Measurements from ENCODE around the gene UBTD1.
"Not testable (repeated sequence)": the region's sequence is repeated elsewhere in the genome, so short reads cannot be mapped to it uniquely, and the experiment has no call there.

The UBTD1 gene

GRCh38 chr10:97498841-97499560 is at the start of gene UBTD1:
UBTD1 (plus strand) TSS chr10:97498924; CDS start chr10:97499204, 280 bp downstream.
- in situ Hi-C loops (cut with MboI; ENCODE audit: low sequenced_read_pairs) = no loop called here

GRCh38 chr10:97450828-97451227 is 47.9 kb upstream of the UBTD1 start:
- in situ Hi-C loops (cut with MboI; ENCODE audit: low sequenced_read_pairs) = no loop called here

- in situ Hi-C loops (cut with MboI; ENCODE audit: low sequenced_read_pairs) = no loop called here
Measured at GRCh38 chr10:97451605-97452004, 47.1 kb upstream of the UBTD1 start.

GRCh38 chr10:97452352-97452751 is 46.4 kb upstream of the UBTD1 start:
- in situ Hi-C loops (cut with MboI; ENCODE audit: low sequenced_read_pairs) = no loop called here

GRCh38 chr10:97454330-97455036 is 44.2 kb upstream of the UBTD1 start:
- in situ Hi-C loops (cut with MboI; ENCODE audit: low sequenced_read_pairs) = no loop called here

- in situ Hi-C loops (cut with MboI; ENCODE audit: low sequenced_read_pairs) = no loop called here
Measured at GRCh38 chr10:97456034-97456685, 42.6 kb upstream of the UBTD1 start.

GRCh38 chr10:97456686-97457065 is 42.0 kb upstream of the UBTD1 start:
- in situ Hi-C loops (cut with MboI; ENCODE audit: low sequenced_read_pairs) = no loop called here

GRCh38 chr10:97459111-97459510 is 39.6 kb upstream of the UBTD1 start:
- in situ Hi-C loops (cut with MboI; ENCODE audit: low sequenced_read_pairs) = no loop called here

- in situ Hi-C loops (cut with MboI; ENCODE audit: low sequenced_read_pairs) = no loop called here
Measured at GRCh38 chr10:97459933-97460332, 38.8 kb upstream of the UBTD1 start.

GRCh38 chr10:97462309-97462708 is 36.4 kb upstream of the UBTD1 start:
- in situ Hi-C loops (cut with MboI; ENCODE audit: low sequenced_read_pairs) = no loop called here

GRCh38 chr10:97463363-97464132 is 35.2 kb upstream of the UBTD1 start:
- in situ Hi-C loops (cut with MboI; ENCODE audit: low sequenced_read_pairs) = no loop called here

GRCh38 chr10:97464226-97464625 is 34.5 kb upstream of the UBTD1 start:
- in situ Hi-C loops (cut with MboI; ENCODE audit: low sequenced_read_pairs) = no loop called here

GRCh38 chr10:97465982-97466381 is 32.7 kb upstream of the UBTD1 start:
- in situ Hi-C loops (cut with MboI; ENCODE audit: low sequenced_read_pairs) = no loop called here

GRCh38 chr10:97466755-97467154 is 32.0 kb upstream of the UBTD1 start:
- in situ Hi-C loops (cut with MboI; ENCODE audit: low sequenced_read_pairs) = no loop called here

GRCh38 chr10:97468162-97468561 is 30.6 kb upstream of the UBTD1 start:
- in situ Hi-C loops (cut with MboI; ENCODE audit: low sequenced_read_pairs) = no loop called here

GRCh38 chr10:97468781-97469180 is 29.9 kb upstream of the UBTD1 start:
- in situ Hi-C loops (cut with MboI; ENCODE audit: low sequenced_read_pairs) = not testable (repeated sequence)

GRCh38 chr10:97474918-97475317 is 23.8 kb upstream of the UBTD1 start:
- in situ Hi-C loops (cut with MboI; ENCODE audit: low sequenced_read_pairs) = no loop called here

GRCh38 chr10:97475936-97476594 is 22.7 kb upstream of the UBTD1 start:
- in situ Hi-C loops (cut with MboI; ENCODE audit: low sequenced_read_pairs) = no loop called here

- in situ Hi-C loops (cut with MboI; ENCODE audit: low sequenced_read_pairs) = not testable (repeated sequence)
Measured at GRCh38 chr10:97479410-97479809, 19.3 kb upstream of the UBTD1 start.

- in situ Hi-C loops (cut with MboI; ENCODE audit: low sequenced_read_pairs) = no loop called here
Measured at GRCh38 chr10:97479939-97480338, 18.8 kb upstream of the UBTD1 start.

- in situ Hi-C loops (cut with MboI; ENCODE audit: low sequenced_read_pairs) = no loop called here
Measured at GRCh38 chr10:97481071-97481470, 17.7 kb upstream of the UBTD1 start.
